HG03521 (cell line): ENCODE measurements around the gene RPL39L.

ENCODE experiments used
- ATAC-seq: cut with Tn5 transposase; IDR thresholded peaks from one replicate; pipeline ENCODE4 v1.9.1; 2021; ENCODE audit warnings: mild to moderate bottlenecking, moderate library complexity; ENCODE audit not compliant: unreplicated experiment

RPL39L gene

GRCh38 chr3:187101184-187102072 is 37.9 kb downstream of the RPL39L start:
- no peak for ATAC-seq

GRCh38 chr3:187098923-187099512 is 40.3 kb downstream of the RPL39L start:
- no peak for ATAC-seq

GRCh38 chr3:187093320-187093719 is 46.0 kb downstream of the RPL39L start:
- ATAC-seq = no peak

GRCh38 chr3:187088701-187089100 is 50.6 kb downstream of the RPL39L start:
- ATAC-seq = no peak

- ATAC-seq = no peak
Measured at GRCh38 chr3:187086831-187087230, 52.5 kb downstream of the RPL39L start.

- ATAC-seq = no peak
Measured at GRCh38 chr3:187085933-187086332, 53.4 kb downstream of the RPL39L start.

GRCh38 chr3:187085021-187085666 is 54.2 kb downstream of the RPL39L start:
- no peak for ATAC-seq

GRCh38 chr3:187084580-187084979 is 54.7 kb downstream of the RPL39L start:
- no peak for ATAC-seq

GRCh38 chr3:187084126-187084525 is 55.2 kb downstream of the RPL39L start:
- ATAC-seq = no peak

GRCh38 chr3:187082758-187083375 is 56.4 kb downstream of the RPL39L start:
- ATAC-seq = no peak

- ATAC-seq = no peak
Measured at GRCh38 chr3:187080799-187081450, 58.4 kb downstream of the RPL39L start.

GRCh38 chr3:187079090-187080022 is 59.9 kb downstream of the RPL39L start:
- no peak for ATAC-seq

GRCh38 chr3:187077537-187077936 is 61.8 kb downstream of the RPL39L start:
- no peak for ATAC-seq

- no peak for ATAC-seq
Measured at GRCh38 chr3:187077085-187077484, 62.2 kb downstream of the RPL39L start.

- no peak for ATAC-seq
Measured at GRCh38 chr3:187076297-187076696, 63.0 kb downstream of the RPL39L start.

- ATAC-seq = no peak
Measured at GRCh38 chr3:187074846-187075245, 64.5 kb downstream of the RPL39L start.

- no peak for ATAC-seq
Measured at GRCh38 chr3:187073581-187074098, 65.7 kb downstream of the RPL39L start.

GRCh38 chr3:187072511-187072910 is 66.8 kb downstream of the RPL39L start:
- ATAC-seq = no peak

- no peak for ATAC-seq
Measured at GRCh38 chr3:187072102-187072501, 67.2 kb downstream of the RPL39L start.
